ENCODE data around the gene MORN1.

Gene MORN1

DNA sequence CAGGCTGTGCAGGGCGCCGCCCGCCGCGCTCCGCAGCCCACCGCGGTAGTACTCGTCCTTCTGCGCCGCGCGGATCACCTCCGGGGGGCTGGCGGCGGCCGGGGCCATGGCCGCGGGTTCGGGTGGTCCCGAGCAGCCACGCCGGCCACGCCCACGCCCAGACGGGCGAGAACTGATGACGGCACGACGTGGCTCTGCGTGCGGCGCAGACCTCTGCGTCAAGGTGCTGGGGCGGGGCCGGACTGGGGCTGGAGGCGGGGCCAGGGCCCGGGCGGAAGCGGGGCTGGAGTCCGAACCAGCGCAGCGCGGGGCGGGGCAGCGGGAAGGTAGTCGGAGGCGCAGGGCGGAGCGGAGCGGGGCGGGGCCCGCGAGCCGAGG is 21.0 kb upstream of the MORN1 start, which contains the start of gene PEX10:
Gene PEX10 (minus strand): TSS at position 170 of the 378 bp plus-strand sequence. CDS start 62 bp downstream, at position 108.
- peak; percentile 85 for ATAC-seq
- TF ChIP-seq ZNF8 (CRISPR knock-in tag; IDR thresholded peaks at IDR 0.05): no peak
- TF ChIP-seq ARNTL (CRISPR knock-in tag; IDR thresholded peaks at IDR 0.05; ENCODE audit: borderline replicate concordance, low read depth): no peak
- TF ChIP-seq ZFP3 (CRISPR knock-in tag; IDR thresholded peaks at IDR 0.05): no peak
- no peak for TF ChIP-seq GLIS3 (CRISPR knock-in tag; IDR thresholded peaks at IDR 0.05)
- TF ChIP-seq, protein P1, sequence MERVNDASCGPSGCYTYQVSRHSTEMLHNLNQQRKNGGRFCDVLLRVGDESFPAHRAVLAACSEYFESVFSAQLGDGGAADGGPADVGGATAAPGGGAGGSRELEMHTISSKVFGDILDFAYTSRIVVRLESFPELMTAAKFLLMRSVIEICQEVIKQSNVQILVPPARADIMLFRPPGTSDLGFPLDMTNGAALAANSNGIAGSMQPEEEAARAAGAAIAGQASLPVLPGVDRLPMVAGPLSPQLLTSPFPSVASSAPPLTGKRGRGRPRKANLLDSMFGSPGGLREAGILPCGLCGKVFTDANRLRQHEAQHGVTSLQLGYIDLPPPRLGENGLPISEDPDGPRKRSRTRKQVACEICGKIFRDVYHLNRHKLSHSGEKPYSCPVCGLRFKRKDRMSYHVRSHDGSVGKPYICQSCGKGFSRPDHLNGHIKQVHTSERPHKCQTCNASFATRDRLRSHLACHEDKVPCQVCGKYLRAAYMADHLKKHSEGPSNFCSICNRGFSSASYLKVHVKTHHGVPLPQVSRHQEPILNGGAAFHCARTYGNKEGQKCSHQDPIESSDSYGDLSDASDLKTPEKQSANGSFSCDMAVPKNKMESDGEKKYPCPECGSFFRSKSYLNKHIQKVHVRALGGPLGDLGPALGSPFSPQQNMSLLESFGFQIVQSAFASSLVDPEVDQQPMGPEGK (CRISPR knock-in tag; IDR thresholded peaks at IDR 0.05; ENCODE audit: borderline replicate concordance): no peak
- no peak for TF ChIP-seq BACH2 (CRISPR knock-in tag; IDR thresholded peaks at IDR 0.05; ENCODE audit: borderline replicate concordance)
- no peak for TF ChIP-seq OSR1 (CRISPR knock-in tag; IDR thresholded peaks at IDR 0.05)
- TF ChIP-seq, protein P2, sequence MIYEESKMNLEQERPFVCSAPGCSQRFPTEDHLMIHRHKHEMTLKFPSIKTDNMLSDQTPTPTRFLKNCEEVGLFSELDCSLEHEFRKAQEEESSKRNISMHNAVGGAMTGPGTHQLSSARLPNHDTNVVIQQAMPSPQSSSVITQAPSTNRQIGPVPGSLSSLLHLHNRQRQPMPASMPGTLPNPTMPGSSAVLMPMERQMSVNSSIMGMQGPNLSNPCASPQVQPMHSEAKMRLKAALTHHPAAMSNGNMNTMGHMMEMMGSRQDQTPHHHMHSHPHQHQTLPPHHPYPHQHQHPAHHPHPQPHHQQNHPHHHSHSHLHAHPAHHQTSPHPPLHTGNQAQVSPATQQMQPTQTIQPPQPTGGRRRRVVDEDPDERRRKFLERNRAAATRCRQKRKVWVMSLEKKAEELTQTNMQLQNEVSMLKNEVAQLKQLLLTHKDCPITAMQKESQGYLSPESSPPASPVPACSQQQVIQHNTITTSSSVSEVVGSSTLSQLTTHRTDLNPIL (CRISPR knock-in tag; IDR thresholded peaks at IDR 0.05; ENCODE audit: low read depth): no peak
- TF ChIP-seq CSDC2 (CRISPR knock-in tag; IDR thresholded peaks at IDR 0.05): no peak
- TF ChIP-seq, protein P3, sequence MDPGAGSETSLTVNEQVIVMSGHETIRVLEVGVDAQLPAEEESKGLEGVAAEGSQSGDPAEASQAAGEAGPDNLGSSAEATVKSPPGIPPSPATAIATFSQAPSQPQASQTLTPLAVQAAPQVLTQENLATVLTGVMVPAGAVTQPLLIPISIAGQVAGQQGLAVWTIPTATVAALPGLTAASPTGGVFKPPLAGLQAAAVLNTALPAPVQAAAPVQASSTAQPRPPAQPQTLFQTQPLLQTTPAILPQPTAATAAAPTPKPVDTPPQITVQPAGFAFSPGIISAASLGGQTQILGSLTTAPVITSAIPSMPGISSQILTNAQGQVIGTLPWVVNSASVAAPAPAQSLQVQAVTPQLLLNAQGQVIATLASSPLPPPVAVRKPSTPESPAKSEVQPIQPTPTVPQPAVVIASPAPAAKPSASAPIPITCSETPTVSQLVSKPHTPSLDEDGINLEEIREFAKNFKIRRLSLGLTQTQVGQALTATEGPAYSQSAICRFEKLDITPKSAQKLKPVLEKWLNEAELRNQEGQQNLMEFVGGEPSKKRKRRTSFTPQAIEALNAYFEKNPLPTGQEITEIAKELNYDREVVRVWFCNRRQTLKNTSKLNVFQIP (CRISPR knock-in tag; IDR thresholded peaks at IDR 0.05; ENCODE audit: borderline replicate concordance, low read depth): no peak

DNA sequence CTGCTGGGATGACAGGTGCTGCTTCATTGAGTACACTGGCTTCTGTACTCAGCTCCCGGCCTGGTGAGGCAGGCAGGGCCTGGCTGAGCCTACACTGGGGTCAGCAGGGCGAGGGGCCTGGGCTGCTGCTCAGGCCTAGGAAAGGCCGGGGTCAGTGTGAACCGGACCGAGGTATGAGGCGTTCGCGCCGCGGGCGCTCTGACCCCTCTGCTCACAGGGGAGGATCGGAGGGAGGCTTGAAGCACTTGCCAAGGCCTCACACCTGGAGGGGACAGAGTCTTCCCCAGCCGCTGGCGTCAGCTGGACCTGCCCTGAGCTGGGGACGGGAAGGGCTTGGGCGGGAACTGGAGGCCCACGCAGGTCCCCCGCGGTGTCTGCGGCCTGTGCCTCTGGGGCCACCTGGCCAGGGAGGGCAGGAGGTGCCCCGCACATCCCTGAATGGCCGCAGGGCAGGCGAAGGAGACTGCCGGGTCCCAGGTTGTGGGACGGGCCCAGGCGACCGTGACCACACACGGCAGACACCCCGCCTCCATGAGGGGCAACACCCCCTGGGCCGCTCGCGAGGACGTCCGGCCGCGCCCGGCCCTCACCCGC is 20.5 kb upstream of the MORN1 start:
- ATAC-seq: peak; percentile 34
- TF ChIP-seq, protein P4, sequence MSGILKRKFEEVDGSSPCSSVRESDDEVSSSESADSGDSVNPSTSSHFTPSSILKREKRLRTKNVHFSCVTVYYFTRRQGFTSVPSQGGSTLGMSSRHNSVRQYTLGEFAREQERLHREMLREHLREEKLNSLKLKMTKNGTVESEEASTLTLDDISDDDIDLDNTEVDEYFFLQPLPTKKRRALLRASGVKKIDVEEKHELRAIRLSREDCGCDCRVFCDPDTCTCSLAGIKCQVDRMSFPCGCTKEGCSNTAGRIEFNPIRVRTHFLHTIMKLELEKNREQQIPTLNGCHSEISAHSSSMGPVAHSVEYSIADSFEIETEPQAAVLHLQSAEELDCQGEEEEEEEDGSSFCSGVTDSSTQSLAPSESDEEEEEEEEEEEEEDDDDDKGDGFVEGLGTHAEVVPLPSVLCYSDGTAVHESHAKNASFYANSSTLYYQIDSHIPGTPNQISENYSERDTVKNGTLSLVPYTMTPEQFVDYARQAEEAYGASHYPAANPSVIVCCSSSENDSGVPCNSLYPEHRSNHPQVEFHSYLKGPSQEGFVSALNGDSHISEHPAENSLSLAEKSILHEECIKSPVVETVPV (CRISPR knock-in tag; IDR thresholded peaks at IDR 0.05): no peak
- TF ChIP-seq GLIS3 (CRISPR knock-in tag; IDR thresholded peaks at IDR 0.05) (no peak), OSR1 (CRISPR knock-in tag; IDR thresholded peaks at IDR 0.05) (no peak), BACH2 (CRISPR knock-in tag; IDR thresholded peaks at IDR 0.05; ENCODE audit: borderline replicate concordance) (no peak), ZFP30 (CRISPR knock-in tag; IDR thresholded peaks at IDR 0.05) (no peak)
- TF ChIP-seq, protein P3 (CRISPR knock-in tag; IDR thresholded peaks at IDR 0.05; ENCODE audit: borderline replicate concordance, low read depth): no peak
- TF ChIP-seq, protein P5, sequence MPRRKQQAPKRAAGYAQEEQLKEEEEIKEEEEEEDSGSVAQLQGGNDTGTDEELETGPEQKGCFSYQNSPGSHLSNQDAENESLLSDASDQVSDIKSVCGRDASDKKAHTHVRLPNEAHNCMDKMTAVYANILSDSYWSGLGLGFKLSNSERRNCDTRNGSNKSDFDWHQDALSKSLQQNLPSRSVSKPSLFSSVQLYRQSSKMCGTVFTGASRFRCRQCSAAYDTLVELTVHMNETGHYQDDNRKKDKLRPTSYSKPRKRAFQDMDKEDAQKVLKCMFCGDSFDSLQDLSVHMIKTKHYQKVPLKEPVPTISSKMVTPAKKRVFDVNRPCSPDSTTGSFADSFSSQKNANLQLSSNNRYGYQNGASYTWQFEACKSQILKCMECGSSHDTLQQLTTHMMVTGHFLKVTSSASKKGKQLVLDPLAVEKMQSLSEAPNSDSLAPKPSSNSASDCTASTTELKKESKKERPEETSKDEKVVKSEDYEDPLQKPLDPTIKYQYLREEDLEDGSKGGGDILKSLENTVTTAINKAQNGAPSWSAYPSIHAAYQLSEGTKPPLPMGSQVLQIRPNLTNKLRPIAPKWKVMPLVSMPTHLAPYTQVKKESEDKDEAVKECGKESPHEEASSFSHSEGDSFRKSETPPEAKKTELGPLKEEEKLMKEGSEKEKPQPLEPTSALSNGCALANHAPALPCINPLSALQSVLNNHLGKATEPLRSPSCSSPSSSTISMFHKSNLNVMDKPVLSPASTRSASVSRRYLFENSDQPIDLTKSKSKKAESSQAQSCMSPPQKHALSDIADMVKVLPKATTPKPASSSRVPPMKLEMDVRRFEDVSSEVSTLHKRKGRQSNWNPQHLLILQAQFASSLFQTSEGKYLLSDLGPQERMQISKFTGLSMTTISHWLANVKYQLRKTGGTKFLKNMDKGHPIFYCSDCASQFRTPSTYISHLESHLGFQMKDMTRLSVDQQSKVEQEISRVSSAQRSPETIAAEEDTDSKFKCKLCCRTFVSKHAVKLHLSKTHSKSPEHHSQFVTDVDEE (CRISPR knock-in tag; IDR thresholded peaks at IDR 0.05): no peak

DNA sequence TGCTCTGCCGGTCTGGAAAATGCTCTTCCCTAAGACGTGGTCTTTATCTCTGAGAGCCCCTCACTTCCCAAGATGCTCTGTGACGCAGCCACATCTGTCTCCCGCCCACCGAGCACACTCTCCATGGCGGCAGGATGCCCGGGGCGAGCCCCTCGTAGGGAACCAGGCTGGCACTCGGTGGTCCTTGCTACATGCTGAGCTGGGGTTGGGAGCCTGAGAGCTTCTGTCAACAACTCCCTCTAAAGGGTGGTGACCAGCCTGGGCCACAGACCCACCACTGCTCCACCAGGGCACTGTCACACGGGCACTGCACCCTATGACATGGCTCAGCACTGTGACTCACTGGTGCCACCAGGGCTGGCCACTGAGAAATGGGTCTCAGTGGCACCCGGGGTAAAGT is 18.4 kb upstream of the MORN1 start:
- TF ChIP-seq, protein P5 (CRISPR knock-in tag; IDR thresholded peaks at IDR 0.05): no peak
- TF ChIP-seq ZNF8 (CRISPR knock-in tag; IDR thresholded peaks at IDR 0.05) (no peak), OSR1 (CRISPR knock-in tag; IDR thresholded peaks at IDR 0.05) (no peak), ZFP3 (CRISPR knock-in tag; IDR thresholded peaks at IDR 0.05) (no peak), BACH2 (CRISPR knock-in tag; IDR thresholded peaks at IDR 0.05; ENCODE audit: borderline replicate concordance) (no peak), CSDC2 (CRISPR knock-in tag; IDR thresholded peaks at IDR 0.05) (no peak)
- no peak for ATAC-seq
